AG04450 (cell line): ENCODE results near the gene CLDN9. TPM values are rescaled to one million over a fixed set of nuclear protein-coding genes. Genes with fewer than 3 reads are reported as not detected.

Experiments used
- CTCF ChIA-PET: fragments of 300-600, 350-600 bp; formaldehyde crosslinking; extraction: SDS; loops from one replicate; lab custom pipeline; 2022; ENCODE audit warnings: antibody characterized with exemption, inconsistent platforms; lab: Charles Lee
- POLR2A ChIA-PET: fragments of 350-600 bp; formaldehyde crosslinking; extraction: SDS; loops from one replicate; lab custom pipeline; 2021; ENCODE audit warnings: antibody characterized with exemption, inconsistent platforms; lab: Yijun Ruan, JAX
- DNase-seq: peaks from one replicate; pipeline ENCODE4 v3.0.0-alpha.2; 2011; ENCODE audit warnings: low read depth, low spot score
- H3K27ac ChIP-seq: one replicate; pipeline ENCODE4 v1.5.1; 2012; ENCODE audit warnings: low read depth, low read length, control low read depth
- H3K27me3 ChIP-seq: one replicate; pipeline ENCODE4 v1.6.0; 2012; ENCODE audit warnings: low read length; ENCODE audit not compliant: control insufficient read depth, insufficient read depth
- H3K4me3 ChIP-seq: 2 replicates; pipeline ENCODE4 v1.5.1; 2011; ENCODE audit warnings: mild to moderate bottlenecking, low read depth, low read length, control low read depth
- H3K9me3 ChIP-seq: 2 replicates; pipeline ENCODE4 v1.5.1; 2012; ENCODE audit warnings: low read length; ENCODE audit not compliant: control insufficient read depth, insufficient read depth
- CTCF ChIP-seq: IDR thresholded peaks from 2 replicates; pipeline ENCODE4 v1.5.1; 2011; ENCODE audit warnings: low read depth, low read length, control low read depth, inconsistent platforms
- polyA plus RNA-seq: library from polyadenylated mRNA; depleted of rRNA; stranded (reverse); fragments of >200 nt; gene quantifications from 2 replicates; pipeline ENCODE4 v1.2.3, GENCODE V29; 2011

Gene CLDN9
- polyA plus RNA-seq, 1 experiment: not detected

DNA sequence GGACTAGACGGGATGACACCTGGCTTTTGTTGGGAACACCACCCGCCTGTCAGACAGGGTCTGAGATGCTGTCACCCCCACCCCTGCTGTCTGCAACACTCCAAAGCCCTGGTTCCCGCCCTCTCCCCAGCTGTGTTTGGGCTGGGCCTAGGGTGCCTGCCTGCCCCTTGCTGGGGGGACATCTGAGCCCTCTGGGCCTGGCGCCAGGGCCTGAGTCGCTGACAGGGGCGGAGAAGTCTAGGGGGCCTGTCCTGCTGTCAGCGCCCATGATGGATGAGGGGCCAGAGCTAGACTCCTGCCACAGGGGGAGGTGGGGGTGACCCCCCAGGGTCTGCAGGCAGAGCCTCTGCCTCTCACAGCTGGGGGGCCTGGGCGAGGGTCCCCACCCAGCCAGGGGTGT, 24.9 kb upstream of the CLDN9 start:
- POLR2A ChIA-PET: no interaction called here
- DNase-seq: no peak

GRCh38 chr16:2988590-2989099, 24.1 kb upstream of the CLDN9 start:
- Histone ChIP-seq H3K9me3 (no peaks in the 10 kb centered on the region), H3K27me3 (peaks cover 20% of the 10 kb centered on the region), H3K4me3 (no peak overlapping the region), H3K27ac (no peak overlapping the region)
- no peak for DNase-seq
- CTCF ChIA-PET: no interaction called here
- POLR2A ChIA-PET: no interaction called here
- no peak for TF ChIP-seq CTCF

More for the DNA sequence above, 24.9 kb upstream of the CLDN9 start:
- no peak for TF ChIP-seq CTCF
- no peaks in the 10 kb centered on the region for H3K9me3 ChIP-seq
- no peak overlapping the region for H3K27ac ChIP-seq
- CTCF ChIA-PET: interaction anchor here (0.5 kb wide), 1 partner anchor 130 kb away, joined by 3 read pairs; no protein-coding TSS in a partner anchor
- H3K4me3 ChIP-seq: no peak overlapping the region
- H3K27me3 ChIP-seq: peaks cover 20% of the 10 kb centered on the region

- no peak for DNase-seq
- no peak for TF ChIP-seq CTCF
- POLR2A ChIA-PET: no interaction called here
- no peak overlapping the region for H3K4me3 ChIP-seq
- no peak overlapping the region for H3K27ac ChIP-seq
- CTCF ChIA-PET: no interaction called here
- no peaks in the 10 kb centered on the region for H3K9me3 ChIP-seq
- H3K27me3 ChIP-seq: peaks cover 20% of the 10 kb centered on the region
Measured at GRCh38 chr16:2990891-2991290, 21.8 kb upstream of the CLDN9 start.

DNA sequence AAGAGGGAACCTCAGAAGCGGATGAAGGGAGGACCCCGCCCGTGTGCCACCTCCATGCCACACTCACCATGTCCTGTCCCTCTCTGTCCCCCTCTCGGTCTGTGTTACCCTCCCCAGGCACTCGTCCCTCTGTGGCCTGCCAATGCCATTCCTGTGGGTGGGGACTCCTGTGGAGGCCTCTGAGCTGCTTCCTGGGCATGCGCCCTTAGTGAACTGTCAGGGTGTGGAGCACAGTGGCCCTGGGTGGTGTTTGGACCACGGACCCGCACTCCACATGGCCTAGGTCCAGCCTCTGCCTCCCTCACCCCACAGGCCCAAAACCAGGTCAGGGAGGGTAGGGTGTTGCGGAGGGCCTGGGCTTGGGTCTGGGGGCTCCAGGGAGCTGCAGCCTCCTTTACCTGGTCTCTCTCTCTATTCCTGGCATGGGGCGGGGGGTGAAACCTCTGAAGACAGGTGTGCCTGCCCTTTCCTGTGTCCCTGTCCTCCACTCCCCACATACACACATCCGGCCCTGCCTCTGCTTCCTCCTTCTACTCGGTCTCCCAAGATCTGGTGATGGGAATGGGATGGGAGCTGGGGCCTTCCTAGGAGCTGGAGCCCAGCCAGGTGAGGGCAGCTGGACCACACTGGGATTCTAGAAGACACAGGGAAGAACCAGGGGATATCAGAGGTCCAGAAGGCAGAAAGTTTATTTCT, 21.0 kb upstream of the CLDN9 start:
- no peak for DNase-seq
- Histone ChIP-seq H3K27me3 (peaks cover 24% of the 10 kb centered on the region), H3K9me3 (no peaks in the 10 kb centered on the region; the same call in 1 of the 2 replicates), H3K27ac (no peak overlapping the region), H3K4me3 (no peak overlapping the region)
- CTCF ChIA-PET: no interaction called here
- POLR2A ChIA-PET: no interaction called here
- no peak for TF ChIP-seq CTCF

GRCh38 chr16:2992383-2993081, 20.2 kb upstream of the CLDN9 start:
- ChIA-PET CTCF (no interaction called here), POLR2A (no interaction called here)
- TF ChIP-seq CTCF: no peak
- H3K9me3 ChIP-seq: no peaks in the 10 kb centered on the region; the same call in 1 of the 2 replicates
- H3K27ac ChIP-seq: no peak overlapping the region
- H3K4me3 ChIP-seq: no peak overlapping the region
- peaks cover 29% of the 10 kb centered on the region for H3K27me3 ChIP-seq
- DNase-seq: no peak
